WTC11 (cell line): ENCODE data around the gene PROZ. TPM values are rescaled to one million over a fixed set of nuclear protein-coding genes. Genes with fewer than 3 reads are reported as not detected.

Source experiments
- ATAC-seq: fragments of 200-7000 bp; cut with Tn5 transposase; 2 replicates; pipeline ENCODE4 v1.10.0; 2021; ENCODE audit warnings: mild to moderate bottlenecking, moderate library complexity
- CTCF ChIA-PET: fragments of 300-600 bp; sonication (Branson Sonifier 250); formaldehyde crosslinking; loops from one replicate; lab custom pipeline; 2021; ENCODE audit warnings: antibody characterized with exemption; lab: Charles Lee
- POLR2A ChIA-PET: fragments of 350-600 bp; sonication (Branson Sonifier 250); formaldehyde crosslinking; loops from one replicate; lab custom pipeline; 2021; ENCODE audit warnings: antibody characterized with exemption; lab: Charles Lee
- DNase-seq: peaks from one replicate; pipeline ENCODE4 v3.0.0; 2021; ENCODE audit warnings: low spot score
- H3K27ac Mint-ChIP-seq: 2 replicates; pipeline ENCODE4 v1.8.0; 2021; ENCODE audit warnings: mixed read lengths
- H3K27me3 Mint-ChIP-seq: 2 replicates; pipeline ENCODE4 v1.8.0; 2021; ENCODE audit warnings: low read depth, mild to moderate bottlenecking, moderate library complexity, mixed read lengths
- H3K36me3 Mint-ChIP-seq: 2 replicates; pipeline ENCODE4 v1.8.0; 2021; ENCODE audit warnings: mixed read lengths
- H3K4me1 Mint-ChIP-seq: 2 replicates; pipeline ENCODE4 v1.8.0; 2022; ENCODE audit warnings: mixed read lengths
- H3K4me3 Mint-ChIP-seq: 2 replicates; pipeline ENCODE4 v1.8.0; 2021; ENCODE audit warnings: mild to moderate bottlenecking, moderate library complexity, mixed read lengths
- H3K9me3 Mint-ChIP-seq: 2 replicates; pipeline ENCODE4 v1.8.0; 2021; ENCODE audit warnings: mixed read lengths
- HMGA2 ChIP-seq: fragments of 250-450 bp; sonication (Bioruptor Pico); IDR thresholded peaks from 2 replicates; pipeline ENCODE4 v1.4.0; 2021; ENCODE audit warnings: mild to moderate bottlenecking, moderate library complexity
- HMGXB4 ChIP-seq: sonication (generic); formaldehyde crosslinking; IDR thresholded peaks from 2 replicates; pipeline ENCODE4 v1.8.1; 2023; ENCODE audit warnings: mild to moderate bottlenecking, moderate library complexity, missing genetic modification reagents
- IRF1 ChIP-seq: sonication (generic); formaldehyde crosslinking; IDR thresholded peaks from 2 replicates; pipeline ENCODE4 v1.8.0; 2023; ENCODE audit warnings: missing genetic modification reagents
- JAZF1 ChIP-seq: fragments of 250-450 bp; sonication (Bioruptor Pico); IDR thresholded peaks from 2 replicates; pipeline ENCODE4 v1.9.0; 2021; ENCODE audit warnings: moderate library complexity, mild to moderate bottlenecking, inconsistent platforms
- KAT7 ChIP-seq: sonication (generic); formaldehyde crosslinking; IDR thresholded peaks from 2 replicates; pipeline ENCODE4 v1.8.1; 2023; ENCODE audit warnings: missing genetic modification reagents, mild to moderate bottlenecking, borderline replicate concordance
- MXD4 ChIP-seq: fragments of 250-450 bp; sonication (Bioruptor Pico); IDR thresholded peaks from 2 replicates; pipeline ENCODE4 v1.8.0; 2021; ENCODE audit warnings: mild to moderate bottlenecking, moderate library complexity, borderline replicate concordance
- STAT6 ChIP-seq: sonication (generic); formaldehyde crosslinking; conservative IDR thresholded peaks from 2 replicates; pipeline ENCODE4 v1.8.1; 2023; ENCODE audit warnings: mild to moderate bottlenecking, low read depth, missing genetic modification reagents, moderate library complexity
- TCF7 ChIP-seq: sonication (generic); formaldehyde crosslinking; IDR thresholded peaks from 2 replicates; pipeline ENCODE4 v1.8.0; 2022; ENCODE audit warnings: mild to moderate bottlenecking, low read depth, missing genetic modification reagents, moderate library complexity
- TEAD1 ChIP-seq: sonication (generic); formaldehyde crosslinking; IDR thresholded peaks from 2 replicates; pipeline ENCODE4 v1.8.0; 2022; ENCODE audit warnings: mild to moderate bottlenecking, missing genetic modification reagents
- ZBTB21 ChIP-seq: sonication (generic); formaldehyde crosslinking; IDR thresholded peaks from 2 replicates; pipeline ENCODE4 v1.8.1; 2023; ENCODE audit warnings: mild to moderate bottlenecking, missing genetic modification reagents, borderline replicate concordance
- ZBTB43 ChIP-seq: sonication (generic); formaldehyde crosslinking; IDR thresholded peaks from 2 replicates; pipeline ENCODE4 v1.8.1; 2023; ENCODE audit warnings: mild to moderate bottlenecking, missing genetic modification reagents
- ZNF263 ChIP-seq: sonication (generic); formaldehyde crosslinking; IDR thresholded peaks from 2 replicates; pipeline ENCODE4 v1.8.1; 2022; ENCODE audit warnings: low read depth, mild to moderate bottlenecking, moderate library complexity, missing genetic modification reagents
- ZSCAN18 ChIP-seq: fragments of 250-450 bp; sonication (Bioruptor Pico); IDR thresholded peaks from 2 replicates; pipeline ENCODE4 v2.1.2; 2022; ENCODE audit warnings: mild to moderate bottlenecking, moderate library complexity
- total RNA-seq: library from RNA; stranded (reverse); gene quantifications from 3 replicates; pipeline ENCODE4 v1.2.3, GENCODE V29; 2021
- TF ChIP-seq, protein P1 (sequence below): sonication (generic); formaldehyde crosslinking; IDR thresholded peaks from 2 replicates; pipeline ENCODE4 v1.8.1; 2022; ENCODE audit warnings: low read depth, missing genetic modification reagents, borderline replicate concordance

Gene PROZ
- total RNA-seq, 1 experiment from 2014 or later = not detected

DNA sequence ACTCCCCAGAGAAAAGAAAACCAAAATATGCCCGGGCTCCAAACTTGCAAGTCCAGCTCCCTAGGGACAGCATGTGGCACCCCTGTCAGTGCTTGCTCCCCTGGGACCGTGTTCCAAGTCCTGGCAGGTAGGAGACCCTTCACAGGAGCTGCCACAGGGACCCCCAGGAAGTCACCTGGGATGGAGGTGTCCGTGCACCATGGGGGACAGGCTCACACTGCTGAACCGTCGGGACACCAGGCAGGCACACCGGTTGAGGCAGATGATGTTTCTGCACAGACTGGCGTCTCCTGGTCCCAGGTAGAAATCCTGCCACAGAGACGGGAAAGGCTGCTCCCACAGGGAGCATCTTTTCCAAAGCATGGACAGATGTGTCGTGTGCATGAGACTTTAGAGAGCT lies 11.7 kb upstream of the PROZ start:
- TF ChIP-seq JAZF1 (no peak), TEAD1 (no peak), ZBTB21 (CRISPR knock-in tag) (no peak), TCF7 (CRISPR knock-in tag) (no peak), ZSCAN18 (CRISPR knock-in tag) (no peak), IRF1 (no peak)
- no peaks in the 10 kb centered on the region for H3K36me3 Mint-ChIP-seq
- no peaks in the 10 kb centered on the region for H3K4me1 Mint-ChIP-seq
- H3K9me3 Mint-ChIP-seq = no peaks in the 10 kb centered on the region
- ChIA-PET CTCF (interaction anchor here (2.0 kb wide), 1 partner anchor 117 kb away, joined by 5 read pairs; no protein-coding TSS in a partner anchor), POLR2A (no interaction called here)
- H3K27me3 Mint-ChIP-seq = peaks cover 10% of the 10 kb centered on the region
- ATAC-seq = no peak
- H3K4me3 Mint-ChIP-seq = no peak overlapping the region
- 0 out of 2 replicates have a peak overlapping the region, but pooled peaks have one; percentile 12 for H3K27ac Mint-ChIP-seq
- DNase-seq = no peak

DNA sequence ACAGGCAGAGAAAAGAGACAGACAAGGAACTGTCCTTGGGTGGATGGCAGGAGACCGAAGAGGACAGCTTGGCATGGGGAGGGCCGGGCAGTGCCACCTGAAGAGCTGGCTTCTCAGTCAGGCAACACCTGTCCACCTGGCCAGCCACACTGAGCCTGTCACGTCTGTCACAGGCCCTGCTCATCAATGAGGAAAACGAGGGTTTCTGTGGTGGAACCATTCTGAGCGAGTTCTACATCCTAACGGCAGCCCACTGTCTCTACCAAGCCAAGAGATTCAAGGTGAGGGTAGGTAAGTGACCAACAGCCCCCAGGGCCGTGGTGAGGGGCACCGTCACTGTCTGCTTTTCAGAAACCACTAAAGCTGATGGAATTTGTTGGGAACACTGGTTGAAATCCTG lies 11.2 kb upstream of the PROZ start:
- POLR2A ChIA-PET = no interaction called here
- ATAC-seq = no peak
- Mint-ChIP-seq H3K27me3 (peaks cover 14% of the 10 kb centered on the region), H3K36me3 (no peaks in the 10 kb centered on the region), H3K4me3 (no peak overlapping the region), H3K4me1 (peaks cover 2% of the 10 kb centered on the region), H3K27ac (0 out of 2 replicates have a peak overlapping the region, but pooled peaks have one; percentile 12), H3K9me3 (no peaks in the 10 kb centered on the region)
- CTCF ChIA-PET = interaction anchor here (2.0 kb wide), 1 partner anchor 117 kb away, joined by 5 read pairs; no protein-coding TSS in a partner anchor
- TF ChIP-seq, protein P1, sequence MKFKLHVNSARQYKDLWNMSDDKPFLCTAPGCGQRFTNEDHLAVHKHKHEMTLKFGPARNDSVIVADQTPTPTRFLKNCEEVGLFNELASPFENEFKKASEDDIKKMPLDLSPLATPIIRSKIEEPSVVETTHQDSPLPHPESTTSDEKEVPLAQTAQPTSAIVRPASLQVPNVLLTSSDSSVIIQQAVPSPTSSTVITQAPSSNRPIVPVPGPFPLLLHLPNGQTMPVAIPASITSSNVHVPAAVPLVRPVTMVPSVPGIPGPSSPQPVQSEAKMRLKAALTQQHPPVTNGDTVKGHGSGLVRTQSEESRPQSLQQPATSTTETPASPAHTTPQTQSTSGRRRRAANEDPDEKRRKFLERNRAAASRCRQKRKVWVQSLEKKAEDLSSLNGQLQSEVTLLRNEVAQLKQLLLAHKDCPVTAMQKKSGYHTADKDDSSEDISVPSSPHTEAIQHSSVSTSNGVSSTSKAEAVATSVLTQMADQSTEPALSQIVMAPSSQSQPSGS = no peak
- TF ChIP-seq KAT7 (CRISPR knock-in tag) (no peak), MXD4 (CRISPR knock-in tag) (no peak), ZBTB43 (CRISPR knock-in tag) (no peak), HMGA2 (CRISPR knock-in tag) (no peak), HMGXB4 (CRISPR knock-in tag) (no peak), STAT6 (no peak), ZNF263 (CRISPR knock-in tag) (no peak)
- no peak for DNase-seq
